Erythroblast (primary cell): Measurements from ENCODE around the gene ERFL.
"Not testable (repeated sequence)": the region's sequence is repeated elsewhere in the genome, so short reads cannot be mapped to it uniquely, and the experiment has no call there.

Experiments used
- DNase-seq, 2 experiments: peaks; one replicate each; lab custom pipeline; 2025; lab: John Stamatoyannopoulos, UW
- GATA1 ChIP-seq: IDR thresholded peaks from 2 replicates; pipeline ENCODE4 v1.6.1; 2011; ENCODE audit warnings: low read depth, mild to moderate bottlenecking, control low read depth, low read length, moderate library complexity
- POLR2A ChIP-seq: IDR thresholded peaks from 2 replicates; pipeline ENCODE4 v1.6.1; 2011; ENCODE audit warnings: mild to moderate bottlenecking, low read length

ERFL gene

GRCh38 chr19:41882568-41883462, 45.4 kb downstream of the ERFL start, which contains the start of gene ARHGEF1:
Gene ARHGEF1, plus strand, starts transcription at chr19:41883184. Its CDS starts 4,899 bp downstream, at chr19:41888083.
- no peak for DNase-seq
- TF ChIP-seq POLR2A (no peak), GATA1 (no peak)

GRCh38 chr19:41880329-41880708, 47.9 kb downstream of the ERFL start:
- DNase-seq: no peak
- no peak for TF ChIP-seq POLR2A
- TF ChIP-seq GATA1: no peak

DNA sequence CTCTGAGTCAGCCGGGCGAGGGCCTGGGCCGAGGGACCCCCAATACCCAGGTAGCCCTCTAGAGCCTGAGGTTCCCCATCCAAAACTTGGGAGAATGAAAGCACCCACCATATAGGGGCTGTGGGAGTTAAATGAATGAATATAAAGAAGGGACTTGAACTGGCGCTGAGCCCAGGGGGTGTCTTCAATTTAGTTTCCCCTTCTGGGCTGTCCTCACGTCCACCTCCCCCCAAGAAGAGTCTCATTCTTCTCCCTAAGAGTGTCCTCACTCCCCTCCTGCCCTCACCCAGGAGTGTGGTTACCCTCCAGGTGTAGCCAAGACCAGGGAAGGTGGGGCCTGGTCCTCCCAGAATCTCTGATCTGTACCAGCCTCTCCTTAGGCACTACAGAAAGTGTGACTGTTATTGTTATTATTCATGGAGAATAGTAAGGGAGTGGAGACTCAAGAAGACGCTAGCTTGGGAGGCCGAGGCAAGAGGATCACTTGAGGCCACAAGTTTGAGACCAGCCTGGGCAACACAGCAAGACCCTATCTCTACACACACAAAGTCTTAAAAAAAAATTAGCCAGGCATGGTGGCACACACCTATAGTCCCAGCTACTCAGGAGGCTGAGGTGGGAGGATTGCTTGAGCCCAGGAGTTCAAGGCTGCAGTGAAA, 48.5 kb downstream of the ERFL start:
- TF ChIP-seq GATA1 (no peak), POLR2A (no peak)
- no peak for DNase-seq

- TF ChIP-seq POLR2A (no peak), GATA1 (no peak)
- DNase-seq: no peak
Observed at GRCh38 chr19:41879080-41879479, 49.2 kb downstream of the ERFL start.

- no peak for DNase-seq
- TF ChIP-seq GATA1 (no peak), POLR2A (no peak)
Observed at GRCh38 chr19:41877916-41878905, 50.0 kb downstream of the ERFL start.

DNA sequence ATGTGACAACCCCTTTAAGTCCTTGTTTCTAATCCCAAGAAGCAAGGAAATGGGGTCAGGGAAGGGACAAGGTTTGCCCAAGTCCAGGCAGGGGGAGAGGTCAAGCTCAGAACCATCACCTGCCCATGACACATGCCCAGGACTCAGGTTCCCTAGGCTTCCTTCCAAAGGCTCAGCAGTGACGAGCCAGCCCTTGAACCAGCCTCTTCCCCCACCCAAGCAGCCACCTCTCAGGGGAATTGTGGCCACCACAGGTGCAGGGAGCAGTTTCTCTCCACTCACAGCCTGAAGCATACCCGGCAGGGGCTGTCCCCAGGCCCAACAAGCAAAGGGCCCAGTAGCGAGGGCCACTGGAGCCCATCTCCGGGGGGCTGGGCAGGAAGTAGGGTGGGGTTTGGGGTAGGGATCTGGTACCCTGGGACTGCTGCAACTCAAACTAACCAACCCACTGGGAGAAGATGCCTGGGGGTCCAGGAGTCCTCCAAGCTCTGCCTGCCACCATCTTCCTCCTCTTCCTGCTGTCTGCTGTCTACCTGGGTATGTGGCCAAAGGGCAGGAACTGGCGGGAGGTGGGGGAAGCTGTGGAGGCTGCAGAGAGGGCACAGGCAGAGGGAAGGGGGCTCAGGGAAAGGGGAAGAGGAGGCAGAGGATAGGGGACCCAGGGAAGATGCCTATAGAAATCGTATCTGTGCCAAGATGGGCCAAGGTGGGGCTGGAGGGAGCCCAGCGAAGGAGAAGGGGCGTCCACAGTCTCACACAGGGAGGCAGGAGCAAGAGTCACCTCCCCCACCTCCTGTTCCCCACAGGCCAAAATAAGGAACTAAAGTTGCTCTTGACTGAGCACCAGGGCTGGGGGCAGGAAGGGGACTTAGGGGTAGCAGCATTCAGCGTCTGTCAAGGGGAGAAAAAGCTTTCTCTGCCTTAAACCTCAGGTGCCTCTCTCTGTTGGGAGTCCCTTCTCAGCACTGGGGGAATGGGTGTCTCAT, 51.1 kb downstream of the ERFL start, which contains the start of gene CD79A:
Gene CD79A, plus strand, starts transcription at position 433 of the 986 bp plus-strand sequence. Its CDS starts 26 bp downstream, at position 459.
- DNase-seq: no peak
- TF ChIP-seq GATA1: no peak
- no peak for TF ChIP-seq POLR2A

DNA sequence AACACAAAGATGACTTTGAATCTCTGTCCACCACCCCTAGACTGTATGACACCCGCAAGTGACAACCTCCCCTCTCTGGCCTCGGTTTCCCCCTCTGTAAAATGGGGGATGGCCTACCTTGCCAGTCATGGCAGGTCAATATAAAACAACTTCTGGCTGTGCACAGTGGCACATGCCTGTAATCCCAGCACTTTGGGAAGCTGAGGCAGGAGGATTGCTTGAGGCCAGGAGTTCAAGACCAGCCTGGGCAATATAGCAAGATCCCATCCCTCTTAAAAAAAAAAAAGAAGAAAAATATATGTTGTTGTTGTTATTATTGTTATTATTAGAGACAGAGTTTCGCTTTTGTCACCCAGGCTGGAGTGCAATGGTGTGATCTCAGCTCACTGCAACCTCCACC, 52.3 kb downstream of the ERFL start:
- DNase-seq: not testable (repeated sequence)

DNA sequence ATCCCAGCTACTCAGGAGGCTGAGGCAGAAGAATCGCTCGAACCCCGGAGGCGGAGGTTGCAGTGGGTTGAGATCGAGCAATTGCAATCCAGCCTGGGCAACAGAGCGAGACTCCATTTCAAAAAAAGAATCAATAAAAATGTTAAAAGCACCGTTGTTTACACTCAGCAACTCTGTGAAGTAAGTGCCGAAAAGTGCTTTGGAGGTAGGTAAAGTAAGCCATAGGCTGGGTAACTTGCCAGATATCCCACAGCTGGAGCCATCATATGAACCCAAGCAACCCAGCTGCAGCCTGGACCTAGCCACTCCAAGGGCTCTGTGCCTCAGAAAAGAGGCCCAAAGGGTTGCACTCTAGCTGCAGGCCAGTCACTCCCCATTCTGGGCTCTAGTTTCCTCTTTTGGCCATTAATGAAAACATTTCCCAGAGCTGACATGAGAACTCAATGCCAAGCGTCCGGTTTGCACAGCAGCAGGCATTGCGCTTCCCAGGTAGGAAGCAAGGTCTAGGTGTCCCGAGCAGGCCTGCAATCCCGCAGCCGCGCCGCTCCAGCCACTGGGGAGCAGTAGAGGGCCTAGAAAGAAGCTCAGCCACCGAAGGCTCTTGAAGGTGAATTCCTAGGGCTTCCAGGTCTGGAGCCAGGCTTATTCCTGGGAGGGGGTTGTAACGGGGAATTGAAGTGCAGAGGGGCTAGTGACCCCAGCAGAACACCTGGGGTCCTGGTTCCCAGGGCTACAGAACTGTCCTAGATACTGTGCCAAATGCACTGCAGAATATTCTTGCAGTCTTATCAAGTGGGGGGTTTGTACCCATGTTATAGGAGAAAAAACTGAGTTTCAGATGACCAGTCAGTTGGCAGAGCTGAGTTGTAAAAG, 55.2 kb downstream of the ERFL start:
- TF ChIP-seq GATA1 (no peak), POLR2A (peak; percentile 56)
- peak; percentile 56 to 58 for DNase-seq

DNA sequence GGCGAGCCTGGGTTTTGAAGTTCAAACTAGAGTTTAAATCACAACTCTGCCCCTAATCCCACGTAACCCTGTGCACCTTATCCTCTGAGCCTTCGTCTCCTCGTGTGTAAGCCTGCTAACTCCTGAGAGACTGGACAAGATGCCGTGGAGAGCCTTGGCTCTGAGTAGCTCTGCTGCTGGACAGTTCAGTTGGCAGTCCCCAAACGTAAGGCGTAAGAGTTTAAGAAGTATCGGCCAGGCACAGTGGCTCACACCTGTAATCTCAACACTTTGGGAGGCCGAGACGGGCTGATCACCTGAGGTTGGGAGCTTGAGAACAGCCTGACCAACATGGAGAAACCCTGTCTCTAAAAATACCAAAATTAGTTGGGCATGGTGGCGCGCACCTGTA, 55.9 kb downstream of the ERFL start:
- no peak for DNase-seq
- TF ChIP-seq POLR2A (no peak), GATA1 (no peak)

GRCh38 chr19:41871573-41872383, 56.5 kb downstream of the ERFL start:
- DNase-seq: no peak
- TF ChIP-seq POLR2A: peak; percentile 32
- TF ChIP-seq GATA1: no peak
